IMR-90 (cell line): ENCODE data around the gene TMPRSS6. TPM values are rescaled to one million over a fixed set of nuclear protein-coding genes. Genes with fewer than 3 reads are reported as not detected.

ENCODE experiments used
- ATAC-seq: fragments of 200-7000 bp; cut with Tn5 transposase; 2 replicates; pipeline ENCODE4 v1.9.1; 2020; ENCODE audit warnings: low read depth, mild to moderate bottlenecking, moderate library complexity
- BruUV-seq: library from RNA; stranded (reverse); fragments of 400-500 nt; replicated peaks from 2 replicates; lab custom pipeline; 2021; lab: Mats Ljungman, UMichigan
- CTCF ChIA-PET: fragments of 300-600 bp; formaldehyde crosslinking; extraction: SDS; loops from one replicate; lab custom pipeline; 2021; ENCODE audit warnings: antibody characterized with exemption; lab: Yijun Ruan, JAX
- POLR2A ChIA-PET: fragments of 300-600 bp; sonication (Branson Sonifier 250); formaldehyde crosslinking; loops from one replicate; lab custom pipeline; 2022; ENCODE audit warnings: antibody characterized with exemption; ENCODE audit not compliant: unreplicated experiment; lab: Charles Lee
- DNase-seq: peaks from one replicate; pipeline ENCODE4 v3.0.0; 2013
- H2AFZ ChIP-seq: replicated peaks from 2 replicates; pipeline ENCODE3; 2013; ENCODE audit warnings: low read length, mild to moderate bottlenecking; ENCODE audit not compliant: poor library complexity
- H2AK5ac ChIP-seq: 2 replicates; pipeline ENCODE4 v1.6.1; 2013; ENCODE audit warnings: low read depth, low read length, inconsistent platforms
- H2AK9ac ChIP-seq: replicated peaks from 2 replicates; pipeline ENCODE3; 2013; ENCODE audit warnings: mild to moderate bottlenecking, low read depth, low read length, moderate library complexity; ENCODE audit not compliant: poor library complexity
- H2BK120ac ChIP-seq: 2 replicates; pipeline ENCODE4 v1.6.1; 2013; ENCODE audit warnings: low read depth, low read length, inconsistent platforms
- H2BK15ac ChIP-seq: 3 replicates; pipeline ENCODE4 v1.6.1; 2013; ENCODE audit warnings: low read depth, low read length, inconsistent platforms
- H2BK20ac ChIP-seq: 2 replicates; pipeline ENCODE4 v1.6.1; 2013; ENCODE audit warnings: low read depth, mild to moderate bottlenecking, inconsistent platforms, low read length, moderate library complexity
- H2BK5ac ChIP-seq: 2 replicates; pipeline ENCODE4 v1.6.1; 2013; ENCODE audit warnings: mild to moderate bottlenecking, low read depth, low read length, inconsistent platforms; ENCODE audit not compliant: poor library complexity, severe bottlenecking
- H3K14ac ChIP-seq: replicated peaks from 2 replicates; pipeline ENCODE4 v1.6.1; 2013; ENCODE audit warnings: low read depth, low read length, inconsistent platforms
- H3K18ac ChIP-seq: 2 replicates; pipeline ENCODE4 v1.6.1; 2013; ENCODE audit warnings: low read depth, low read length, control low read depth
- H3K23ac ChIP-seq: 2 replicates; pipeline ENCODE4 v1.6.1; 2013; ENCODE audit warnings: low read depth, low read length, inconsistent platforms
- H3K27ac ChIP-seq: 2 replicates; pipeline ENCODE4 v1.5.1; 2013; ENCODE audit warnings: mild to moderate bottlenecking, control low read depth, low read length; ENCODE audit not compliant: insufficient read depth
- H3K27me3 ChIP-seq: 2 replicates; pipeline ENCODE4 v1.6.1; 2013; ENCODE audit warnings: low read length; ENCODE audit not compliant: control insufficient read depth, insufficient read depth
- H3K36me3 ChIP-seq: 2 replicates; pipeline ENCODE4 v1.6.1; 2013; ENCODE audit warnings: low read length, mixed read lengths; ENCODE audit not compliant: control insufficient read depth, insufficient read depth
- H3K4ac ChIP-seq: 2 replicates; pipeline ENCODE4 v1.6.1; 2013; ENCODE audit warnings: low read depth, low read length, inconsistent platforms
- H3K4me1 ChIP-seq: 2 replicates; pipeline ENCODE4 v1.6.1; 2013; ENCODE audit warnings: low read length, mixed read lengths; ENCODE audit not compliant: control insufficient read depth, insufficient read depth
- H3K4me2 ChIP-seq: 2 replicates; pipeline ENCODE4 v1.6.1; 2013; ENCODE audit warnings: low read depth, mild to moderate bottlenecking, control low read depth, low read length, moderate library complexity
- H3K4me3 ChIP-seq: 2 replicates; pipeline ENCODE4 v1.5.1; 2013; ENCODE audit warnings: low read depth, mild to moderate bottlenecking, control low read depth, low read length, moderate library complexity; ENCODE audit not compliant: insufficient read depth
- H3K56ac ChIP-seq: 2 replicates; pipeline ENCODE4 v1.6.1; 2013; ENCODE audit warnings: low read length, inconsistent platforms; ENCODE audit not compliant: insufficient read depth; ENCODE audit errors: extremely low read depth
- H3K79me1 ChIP-seq, 2 experiments: 2 replicates each; pipeline ENCODE4 v1.6.1; 2013; ENCODE audit warnings: low read length in 2 of 2, inconsistent platforms in 1 of 2, low read depth in 1 of 2
- H3K9ac ChIP-seq: 2 replicates; pipeline ENCODE4 v1.6.1; 2013; ENCODE audit warnings: low read depth, low read length, control low read depth
- H3K9me1 ChIP-seq: 2 replicates; pipeline ENCODE4 v1.6.1; 2013; ENCODE audit warnings: low read length, inconsistent platforms; ENCODE audit not compliant: insufficient read depth
- H3K9me3 ChIP-seq: 2 replicates; pipeline ENCODE4 v1.6.1; 2013; ENCODE audit warnings: low read length; ENCODE audit not compliant: control insufficient read depth, insufficient read depth
- H4K20me1 ChIP-seq: 2 replicates; pipeline ENCODE4 v1.6.1; 2013; ENCODE audit warnings: low read length, inconsistent platforms; ENCODE audit not compliant: insufficient read depth
- H4K5ac ChIP-seq: 2 replicates; pipeline ENCODE4 v1.6.1; 2013; ENCODE audit warnings: mild to moderate bottlenecking, low read depth, low read length, control low read depth
- H4K8ac ChIP-seq, 2 experiments: 2 replicates each; pipeline ENCODE4 v1.6.1; 2013; ENCODE audit warnings: low read depth in 2 of 2, low read length in 2 of 2, control low read depth in 1 of 2, inconsistent platforms in 1 of 2
- H4K91ac ChIP-seq: 2 replicates; pipeline ENCODE4 v1.6.1; 2013; ENCODE audit warnings: low read depth, low read length, inconsistent platforms; ENCODE audit not compliant: insufficient read depth
- BHLHE40 ChIP-seq: fragments of 150-350 bp; IDR thresholded peaks from 2 replicates; pipeline ENCODE4 v1.6.1; 2016; ENCODE audit warnings: mild to moderate bottlenecking, low read depth, low read length
- CHD1 ChIP-seq: IDR thresholded peaks from 2 replicates; pipeline ENCODE4 v1.6.1; 2012; ENCODE audit warnings: low read depth, low read length, improper control_type of control experiment
- FOS ChIP-seq: fragments of 150-350 bp; IDR thresholded peaks from 2 replicates; pipeline ENCODE4 v1.6.1; 2016; ENCODE audit warnings: low read depth, low read length
- RFX5 ChIP-seq: IDR thresholded peaks from 2 replicates; pipeline ENCODE4 v1.8.0; 2012; ENCODE audit warnings: low read depth, mild to moderate bottlenecking, low read length, moderate library complexity
- WGBS, 2 experiments: methylation state at CpG; one replicate each; pipeline versions ENCODE4 v1.1.5 to v1.1.7; 2013; ENCODE audit warnings: missing lambda C conversion rate in 2 of 2; ENCODE audit not compliant: insufficient read length in 1 of 2; ENCODE audit errors: extremely low coverage in 2 of 2; 5-methylcytosine and 5-hydroxymethylcytosine counted together
- dilution Hi-C: fragments of 300-500 bp; cut with HindIII; formaldehyde crosslinking; loops from one replicate; pipeline ENCODE4 v1.14.3; 2018; ENCODE audit warnings: low sequenced_read_pairs; ENCODE audit not compliant: unreplicated experiment
- in situ Hi-C: fragments of 300-500 bp; cut with MboI; formaldehyde crosslinking; loops from 3 replicates; pipeline ENCODE4 v1.14.3; 2019; ENCODE audit warnings: low sequenced_read_pairs, inconsistent platforms, mixed read lengths
- intact Hi-C: fragments of 100-400 bp; cut with micrococcal nuclease; formaldehyde crosslinking; loops from 2 replicates; pipeline ENCODE4 v1.10.0; 2022
- polyA plus RNA-seq, 3 experiments: library from polyadenylated mRNA; depleted of rRNA; stranded (reverse); fragments of >200 nt; gene quantifications; 2 replicates each; pipeline ENCODE4 v1.2.3, GENCODE V29; 2012; ENCODE audit warnings: low replicate concordance in 1 of 3
- total RNA-seq: library from RNA; depleted of rRNA; stranded (reverse); fragments of >200 nt; gene quantifications from 2 replicates; pipeline ENCODE4 v1.2.3, GENCODE V29; 2012

The TMPRSS6 gene
- total and polyA plus RNA-seq, 2 of the 4 experiments (the other 2 are of a cell fraction): not detected

DNA sequence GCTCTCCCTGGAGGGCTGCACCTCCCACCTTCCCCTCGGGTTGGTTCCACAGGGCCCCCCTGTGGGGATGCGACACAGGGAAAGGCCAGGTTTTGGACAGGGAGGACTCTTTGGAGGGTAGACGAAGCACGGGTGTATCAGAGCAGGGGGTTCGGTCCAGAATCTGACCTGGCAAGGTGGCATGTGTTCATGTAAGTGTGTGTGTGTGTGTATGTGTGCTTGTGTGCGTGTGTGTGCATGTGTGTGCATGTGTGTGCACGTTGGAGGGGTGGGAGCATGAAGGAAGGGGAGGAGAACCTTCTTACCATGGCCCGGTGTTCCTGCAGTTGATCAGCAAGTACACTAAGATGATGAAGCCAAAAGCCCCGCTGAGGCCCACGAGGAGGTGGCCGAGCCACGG is 25.5 kb upstream of the TMPRSS6 start:
- ATAC-seq (no peak), DNase-seq (no peak)
- Histone ChIP-seq H3K9me3 (no peaks in the 10 kb centered on the region), H3K18ac (no peak overlapping the region), H3K27me3 (peaks cover 47% of the 10 kb centered on the region), H4K91ac (no peak overlapping the region), H3K4me1 (no peaks in the 10 kb centered on the region), H3K79me1 (no peaks in the 10 kb centered on the region), H4K8ac (no peak overlapping the region), H4K5ac (no peak overlapping the region), H2BK120ac (no peak overlapping the region), H2AK9ac (no peak overlapping the region), H2AK5ac (no peak overlapping the region), H2BK15ac (no peak overlapping the region), H3K4ac (no peak overlapping the region), H3K56ac (no peak overlapping the region), H3K4me3 (no peak overlapping the region), H2AFZ (no peak overlapping the region), H3K9ac (no peak overlapping the region), H3K36me3 (no peaks in the 10 kb centered on the region), H2BK5ac (no peak overlapping the region), H3K4me2 (no peak overlapping the region), H3K27ac (no peak overlapping the region), H3K23ac (no peak overlapping the region), H4K20me1 (no peaks in the 10 kb centered on the region), H2BK20ac (no peak overlapping the region), H3K14ac (no peak overlapping the region), H3K9me1 (no peaks in the 10 kb centered on the region)
- ChIA-PET POLR2A (no interaction called here), CTCF (no interaction called here)
- no TSS peak for BruUV-seq
- TF ChIP-seq CHD1 (no peak), FOS (no peak), BHLHE40 (no peak), RFX5 (no peak)
- intact Hi-C loops: no loop called here
- dilution Hi-C loops: no loop called here
- in situ Hi-C loops: no loop called here
- WGBS, 2 experiments: 58% methylated on average over 5 of the region's 12 CpGs; no CpG with 5 or more reads in 1 of the 2 experiments
